ENCODE data around the gene KCMF1.

The KCMF1 gene

GRCh38 chr2:84962917-84963316 is 8.0 kb upstream of the KCMF1 start:
- TF ChIP-seq CREB1 (IDR thresholded peaks at IDR 0.05; ENCODE audit: low read depth) (no peak), MAX (IDR thresholded peaks at IDR 0.05) (no peak), EGR1 (IDR thresholded peaks at IDR 0.05) (no peak), NFIC (IDR thresholded peaks at IDR 0.05) (no peak), TCF12 (IDR thresholded peaks at IDR 0.05; ENCODE audit: low read depth) (no peak), YY1 (IDR thresholded peaks at IDR 0.05; ENCODE audit: low read depth) (no peak), TEAD4 (IDR thresholded peaks at IDR 0.05) (no peak), TAF1 (IDR thresholded peaks at IDR 0.05; ENCODE audit: low read depth) (no peak), ZBTB7A (IDR thresholded peaks at IDR 0.05; ENCODE audit: low read depth) (no peak), EP300 (IDR thresholded peaks at IDR 0.05; ENCODE audit: borderline replicate concordance) (no peak), RAD21 (IDR thresholded peaks at IDR 0.05; ENCODE audit: low read depth) (no peak), FOXM1 (IDR thresholded peaks at IDR 0.05; ENCODE audit: borderline replicate concordance, low read depth) (no peak), USF1 (IDR thresholded peaks at IDR 0.05) (no peak), REST (IDR thresholded peaks at IDR 0.05; ENCODE audit: low read depth) (no peak), CEBPB (IDR thresholded peaks at IDR 0.05) (no peak)

- TF ChIP-seq RAD21 (IDR thresholded peaks at IDR 0.05; ENCODE audit: low read depth) (no peak), CREB1 (IDR thresholded peaks at IDR 0.05; ENCODE audit: low read depth) (no peak), MAX (IDR thresholded peaks at IDR 0.05) (no peak), CEBPB (IDR thresholded peaks at IDR 0.05) (no peak), FOXM1 (IDR thresholded peaks at IDR 0.05; ENCODE audit: borderline replicate concordance, low read depth) (no peak), TCF12 (IDR thresholded peaks at IDR 0.05; ENCODE audit: low read depth) (no peak)
Measured at GRCh38 chr2:84963323-84963691, 7.7 kb upstream of the KCMF1 start.

GRCh38 chr2:84963692-84964405 is 7.1 kb upstream of the KCMF1 start:
- TF ChIP-seq USF1 (IDR thresholded peaks at IDR 0.05) (no peak), CEBPB (IDR thresholded peaks at IDR 0.05) (peak; percentile 50; the same call in 1 of the 2 replicates)

- TF ChIP-seq CREB1 (IDR thresholded peaks at IDR 0.05; ENCODE audit: low read depth), result no peak
- no peak for TF ChIP-seq TEAD4 (IDR thresholded peaks at IDR 0.05)
- TF ChIP-seq EP300 (IDR thresholded peaks at IDR 0.05; ENCODE audit: borderline replicate concordance), result no peak
- no peak for TF ChIP-seq MAX (IDR thresholded peaks at IDR 0.05)
- no peak for TF ChIP-seq RAD21 (IDR thresholded peaks at IDR 0.05; ENCODE audit: low read depth)
- TF ChIP-seq TAF1 (IDR thresholded peaks at IDR 0.05; ENCODE audit: low read depth), result no peak
- no peak for TF ChIP-seq REST (IDR thresholded peaks at IDR 0.05; ENCODE audit: low read depth)
Measured at GRCh38 chr2:84964406-84965191, 6.4 kb upstream of the KCMF1 start.

- TF ChIP-seq USF1 (IDR thresholded peaks at IDR 0.05), result no peak
Measured at GRCh38 chr2:84965192-84965516, 5.8 kb upstream of the KCMF1 start.

- TF ChIP-seq CEBPB (IDR thresholded peaks at IDR 0.05) (no peak), MAX (IDR thresholded peaks at IDR 0.05) (no peak), TAF1 (IDR thresholded peaks at IDR 0.05; ENCODE audit: low read depth) (no peak), YY1 (IDR thresholded peaks at IDR 0.05; ENCODE audit: low read depth) (no peak), TEAD4 (IDR thresholded peaks at IDR 0.05) (no peak), FOXM1 (IDR thresholded peaks at IDR 0.05; ENCODE audit: borderline replicate concordance, low read depth) (no peak), EGR1 (IDR thresholded peaks at IDR 0.05) (no peak), EP300 (IDR thresholded peaks at IDR 0.05; ENCODE audit: borderline replicate concordance) (no peak), USF1 (IDR thresholded peaks at IDR 0.05) (no peak), NFIC (IDR thresholded peaks at IDR 0.05) (no peak), RAD21 (IDR thresholded peaks at IDR 0.05; ENCODE audit: low read depth) (no peak), REST (IDR thresholded peaks at IDR 0.05; ENCODE audit: low read depth) (no peak), ZBTB7A (IDR thresholded peaks at IDR 0.05; ENCODE audit: low read depth) (no peak)
Measured at GRCh38 chr2:84965827-84966226, 5.1 kb upstream of the KCMF1 start.
